Measurements from ENCODE around the gene PSENEN.

PSENEN gene

DNA sequence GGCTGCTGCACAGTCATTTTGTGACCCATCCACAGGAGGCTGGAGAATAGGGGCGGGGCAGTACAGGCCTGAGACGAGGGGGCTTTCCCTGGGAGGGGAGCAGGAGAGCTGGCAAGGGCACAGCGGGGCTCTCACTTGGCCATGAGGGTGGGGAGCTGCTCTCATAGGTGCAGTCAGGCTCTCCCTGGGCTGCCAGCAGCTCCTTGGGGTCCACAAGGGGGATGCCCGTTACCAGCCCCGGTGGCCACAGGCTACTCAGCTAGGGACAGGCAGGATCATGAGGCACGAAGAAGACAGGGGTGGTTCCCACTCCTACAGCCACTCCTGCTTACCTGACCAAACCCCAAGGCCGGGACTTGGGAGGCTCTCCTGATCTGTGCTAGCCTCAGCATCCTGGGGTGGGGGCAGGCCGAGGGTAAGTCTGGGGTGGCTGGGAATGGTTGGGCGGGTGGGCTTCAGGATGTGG is 46.4 kb downstream of the PSENEN start:
- Histone ChIP-seq H3K4ac (ENCODE audit: low read depth in 1 of 2, low read length in 2 of 2) (no peak overlapping the region), H3K79me1 (replicated peaks; ENCODE audit: low read length, poor library complexity, severe bottlenecking) (no peaks in the 10 kb centered on the region), H3K9me3 (ENCODE audit: control insufficient read depth, low read length) (no peaks in the 10 kb centered on the region), H3K23ac (ENCODE audit: low read length in 2 of 2) (no peak overlapping the region), H2AFZ (ENCODE audit: low read depth, low read length) (no peak overlapping the region), H2BK12ac (ENCODE audit: low read length in 2 of 2) (no peak overlapping the region), H3K27ac (ENCODE audit: low read length, poor library complexity, severe bottlenecking) (no peak overlapping the region), H3K36me3 (ENCODE audit: control insufficient read depth in 1 of 2, insufficient read depth in 2 of 2, low read depth in 1 of 2, low read length in 2 of 2) (peaks cover 0 to 11% of the 10 kb centered on the region in 2 experiments), H3K14ac (ENCODE audit: low read length in 2 of 2) (no peak overlapping the region), H3K27me3 (ENCODE audit: control insufficient read depth in 1 of 2, insufficient read depth in 1 of 2, low read length in 2 of 2) (peaks cover 6 to 17% of the 10 kb centered on the region in 2 experiments), H2BK120ac (ENCODE audit: low read depth, low read length) (no peak overlapping the region), H3K18ac (ENCODE audit: low read depth in 1 of 2, low read length in 2 of 2) (no peak overlapping the region), H3K4me1 (ENCODE audit: control insufficient read depth, insufficient read depth, low read depth, low read length) (peaks cover 8% of the 10 kb centered on the region), H3K9ac (ENCODE audit: low read length) (no peak overlapping the region), H4K91ac (ENCODE audit: low read length) (no peak overlapping the region), H2AK5ac (ENCODE audit: low read length, severe bottlenecking) (no peak overlapping the region), H4K8ac (ENCODE audit: low read length) (no peak overlapping the region), H3K4me3 (ENCODE audit: insufficient read depth in 1 of 2, low read depth in 1 of 2, low read length in 2 of 2) (peak overlapping the region in 1 of 2 experiments; percentile 17), H2BK5ac (ENCODE audit: low read depth, low read length, poor library complexity, severe bottlenecking) (no peak overlapping the region), H3K4me2 (ENCODE audit: low read length, poor library complexity, severe bottlenecking) (no peak overlapping the region), H2BK15ac (ENCODE audit: low read depth, poor library complexity, severe bottlenecking) (no peak overlapping the region)
- WGBS, result 88% methylated on average over 8 of the region's 9 CpGs
- DNase-seq, result no peak

DNA sequence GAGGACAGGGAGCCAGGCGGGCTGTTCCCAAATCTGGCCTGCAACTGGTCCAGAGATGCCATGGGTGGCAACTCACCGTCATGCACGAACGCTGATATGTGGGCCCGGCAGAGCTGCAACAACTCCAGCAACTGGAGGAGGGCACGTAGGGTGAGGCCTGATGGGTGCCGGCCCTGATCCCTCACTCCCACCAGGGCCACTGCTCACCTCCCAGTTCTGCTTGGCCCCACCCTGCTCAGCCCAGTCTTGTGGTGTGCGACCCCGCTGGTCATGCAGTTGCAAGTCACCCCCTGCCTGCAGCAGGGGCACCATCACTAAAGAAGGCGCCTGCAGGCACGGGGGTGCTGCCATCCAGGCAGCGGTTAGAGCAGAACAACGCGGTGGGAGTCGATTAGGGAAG is 46.9 kb downstream of the PSENEN start:
- peaks cover 11 to 22% of the 10 kb centered on the region in 2 experiments for H3K27me3 ChIP-seq (ENCODE audit: control insufficient read depth in 1 of 2, insufficient read depth in 1 of 2, low read length in 2 of 2)
- no peak for DNase-seq
- H2AFZ ChIP-seq (ENCODE audit: low read depth, low read length), result no peak overlapping the region
- H2BK120ac ChIP-seq (ENCODE audit: low read depth, low read length), result no peak overlapping the region
- no peak overlapping the region for H2AK5ac ChIP-seq (ENCODE audit: low read length, severe bottlenecking)
- no peak overlapping the region for H2BK5ac ChIP-seq (ENCODE audit: low read depth, low read length, poor library complexity, severe bottlenecking)
- no peak overlapping the region for H3K23ac ChIP-seq (ENCODE audit: low read length in 2 of 2)
- peaks cover 3% of the 10 kb centered on the region for H3K4me1 ChIP-seq (ENCODE audit: control insufficient read depth, insufficient read depth, low read depth, low read length)
- H3K4me3 ChIP-seq (ENCODE audit: insufficient read depth in 1 of 2, low read depth in 1 of 2, low read length in 2 of 2), result peak overlapping the region in 1 of 2 experiments; percentile 17
- peaks cover 0 to 8% of the 10 kb centered on the region in 2 experiments for H3K36me3 ChIP-seq (ENCODE audit: control insufficient read depth in 1 of 2, insufficient read depth in 2 of 2, low read depth in 1 of 2, low read length in 2 of 2)
- no peak overlapping the region for H2BK15ac ChIP-seq (ENCODE audit: low read depth, poor library complexity, severe bottlenecking)
- no peak overlapping the region for H4K91ac ChIP-seq (ENCODE audit: low read length)
- H3K14ac ChIP-seq (ENCODE audit: low read length in 2 of 2), result no peak overlapping the region
- no peak overlapping the region for H3K18ac ChIP-seq (ENCODE audit: low read depth in 1 of 2, low read length in 2 of 2)
- no peak overlapping the region for H3K4ac ChIP-seq (ENCODE audit: low read depth in 1 of 2, low read length in 2 of 2)
- WGBS, result 85% methylated on average over 15 of the region's 15 CpGs
- no peak overlapping the region for H2BK12ac ChIP-seq (ENCODE audit: low read length in 2 of 2)
- H3K79me1 ChIP-seq (replicated peaks; ENCODE audit: low read length, poor library complexity, severe bottlenecking), result no peaks in the 10 kb centered on the region
- no peaks in the 10 kb centered on the region for H3K9me3 ChIP-seq (ENCODE audit: control insufficient read depth, low read length)
- no peak overlapping the region for H3K9ac ChIP-seq (ENCODE audit: low read length)
- no peak overlapping the region for H3K4me2 ChIP-seq (ENCODE audit: low read length, poor library complexity, severe bottlenecking)
- H3K27ac ChIP-seq (ENCODE audit: low read length, poor library complexity, severe bottlenecking), result no peak overlapping the region
- no peak overlapping the region for H4K8ac ChIP-seq (ENCODE audit: low read length)

DNA sequence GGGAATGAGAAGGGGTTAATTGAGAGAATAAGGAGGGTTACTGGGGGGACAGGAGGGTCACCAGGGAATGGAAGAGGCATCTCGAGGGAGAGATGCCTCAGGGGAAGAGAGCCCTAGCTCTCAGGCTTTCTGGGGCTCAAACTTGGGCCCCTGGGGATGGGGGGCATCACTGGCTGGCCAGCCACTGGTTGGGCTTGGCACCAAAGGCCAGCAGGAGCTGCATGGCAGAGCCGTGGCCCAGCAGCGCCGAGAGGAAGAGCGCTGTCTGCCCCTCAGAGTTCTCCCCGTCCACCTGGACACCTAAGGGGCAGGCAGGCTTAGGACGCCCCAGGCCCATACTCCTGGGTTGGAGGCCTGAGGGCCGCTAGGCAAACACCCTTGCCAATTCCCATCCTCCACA is 47.4 kb downstream of the PSENEN start:
- H2AFZ ChIP-seq (ENCODE audit: low read depth, low read length), result no peak overlapping the region
- DNase-seq, result no peak
- H3K18ac ChIP-seq (ENCODE audit: low read depth in 1 of 2, low read length in 2 of 2), result no peak overlapping the region
- H2BK5ac ChIP-seq (ENCODE audit: low read depth, low read length, poor library complexity, severe bottlenecking), result no peak overlapping the region
- peaks cover 2% of the 10 kb centered on the region for H3K4me1 ChIP-seq (ENCODE audit: control insufficient read depth, insufficient read depth, low read depth, low read length)
- no peak overlapping the region for H3K9ac ChIP-seq (ENCODE audit: low read length)
- H2BK12ac ChIP-seq (ENCODE audit: low read length in 2 of 2), result no peak overlapping the region
- no peaks in the 10 kb centered on the region for H3K9me3 ChIP-seq (ENCODE audit: control insufficient read depth, low read length)
- H3K27ac ChIP-seq (ENCODE audit: low read length, poor library complexity, severe bottlenecking), result no peak overlapping the region
- no peak overlapping the region for H2BK15ac ChIP-seq (ENCODE audit: low read depth, poor library complexity, severe bottlenecking)
- H3K27me3 ChIP-seq (ENCODE audit: control insufficient read depth in 1 of 2, insufficient read depth in 1 of 2, low read length in 2 of 2), result peaks cover 17 to 27% of the 10 kb centered on the region in 2 experiments
- H3K23ac ChIP-seq (ENCODE audit: low read length in 2 of 2), result peak overlapping the region in 1 of 2 experiments; percentile 42
- H2AK5ac ChIP-seq (ENCODE audit: low read length, severe bottlenecking), result no peak overlapping the region
- no peaks in the 10 kb centered on the region for H3K79me1 ChIP-seq (replicated peaks; ENCODE audit: low read length, poor library complexity, severe bottlenecking)
- no peak overlapping the region for H2BK120ac ChIP-seq (ENCODE audit: low read depth, low read length)
- H3K4me2 ChIP-seq (ENCODE audit: low read length, poor library complexity, severe bottlenecking), result no peak overlapping the region
- no peak overlapping the region for H4K91ac ChIP-seq (ENCODE audit: low read length)
- peaks cover 0 to 3% of the 10 kb centered on the region in 2 experiments for H3K36me3 ChIP-seq (ENCODE audit: control insufficient read depth in 1 of 2, insufficient read depth in 2 of 2, low read depth in 1 of 2, low read length in 2 of 2)
- no peak overlapping the region for H3K4me3 ChIP-seq (ENCODE audit: insufficient read depth in 1 of 2, low read depth in 1 of 2, low read length in 2 of 2)
- 86% methylated on average over 8 of the region's 8 CpGs for WGBS
- H3K14ac ChIP-seq (ENCODE audit: low read length in 2 of 2), result no peak overlapping the region
- H4K8ac ChIP-seq (ENCODE audit: low read length), result no peak overlapping the region
- H3K4ac ChIP-seq (ENCODE audit: low read depth in 1 of 2, low read length in 2 of 2), result no peak overlapping the region

- Histone ChIP-seq H4K91ac (ENCODE audit: low read length) (no peak overlapping the region), H2BK120ac (ENCODE audit: low read depth, low read length) (no peak overlapping the region), H3K4ac (ENCODE audit: low read depth in 1 of 2, low read length in 2 of 2) (no peak overlapping the region), H2BK15ac (ENCODE audit: low read depth, poor library complexity, severe bottlenecking) (peak overlapping the region; percentile 16), H3K4me1 (ENCODE audit: control insufficient read depth, insufficient read depth, low read depth, low read length) (peaks cover 2% of the 10 kb centered on the region), H3K4me3 (ENCODE audit: insufficient read depth in 1 of 2, low read depth in 1 of 2, low read length in 2 of 2) (no peak overlapping the region), H2BK12ac (ENCODE audit: low read length in 2 of 2) (no peak overlapping the region), H2AFZ (ENCODE audit: low read depth, low read length) (no peak overlapping the region), H3K9ac (ENCODE audit: low read length) (no peak overlapping the region), H2BK5ac (ENCODE audit: low read depth, low read length, poor library complexity, severe bottlenecking) (no peak overlapping the region), H3K9me3 (ENCODE audit: control insufficient read depth, low read length) (no peaks in the 10 kb centered on the region), H3K79me1 (replicated peaks; ENCODE audit: low read length, poor library complexity, severe bottlenecking) (no peaks in the 10 kb centered on the region), H4K8ac (ENCODE audit: low read length) (no peak overlapping the region), H2AK5ac (ENCODE audit: low read length, severe bottlenecking) (no peak overlapping the region), H3K27ac (ENCODE audit: low read length, poor library complexity, severe bottlenecking) (no peak overlapping the region), H3K4me2 (ENCODE audit: low read length, poor library complexity, severe bottlenecking) (no peak overlapping the region), H3K18ac (ENCODE audit: low read depth in 1 of 2, low read length in 2 of 2) (no peak overlapping the region), H3K23ac (ENCODE audit: low read length in 2 of 2) (no peak overlapping the region), H3K27me3 (ENCODE audit: control insufficient read depth in 1 of 2, insufficient read depth in 1 of 2, low read length in 2 of 2) (peaks cover 22 to 33% of the 10 kb centered on the region in 2 experiments), H3K14ac (ENCODE audit: low read length in 2 of 2) (no peak overlapping the region), H3K36me3 (ENCODE audit: control insufficient read depth in 1 of 2, insufficient read depth in 2 of 2, low read depth in 1 of 2, low read length in 2 of 2) (peaks cover 0 to 3% of the 10 kb centered on the region in 2 experiments)
- DNase-seq, result peak; percentile 8
- WGBS, result 79% methylated on average over 5 of the region's 7 CpGs
Observed at GRCh38 chr19:35793381-35794165, 48.1 kb downstream of the PSENEN start.

All from mesenchymal stem cell (in vitro differentiated cells and primary cell).